Left lung (tissue), 10 donors: ENCODE measurements around the gene C2CD4C. TPM values are rescaled to one million over a fixed set of nuclear protein-coding genes. Genes with fewer than 3 reads are reported as not detected.

Experiments
- ATAC-seq: fragments of 200-7000 bp; cut with Tn5 transposase; one replicate; pipeline ENCODE4 v1.9.1; 2020; ENCODE audit warnings: moderate library complexity
- DNase-seq, 4 donors: peaks; one replicate each; pipeline ENCODE4 v3.0.0-alpha.2; 2013 to 2020
- H3K27ac ChIP-seq, 2 donors: fragments of 200-600 bp; sonication (generic) in 1 of 2; one replicate each; pipeline versions ENCODE4 v1.5.0 to v1.8.0; 2020 to 2021
- H3K27me3 ChIP-seq, 2 donors: fragments of 200-600 bp; sonication (generic) in 1 of 2; one replicate each; pipeline versions ENCODE4 v1.5.0 to v1.8.0; 2020 to 2021
- H3K36me3 ChIP-seq, 2 donors: fragments of 200-600 bp; sonication (generic) in 1 of 2; one replicate each; pipeline versions ENCODE4 v1.5.0 to v1.8.0; 2020 to 2021
- H3K4me1 ChIP-seq, 2 donors: fragments of 200-600 bp; one replicate each; pipeline ENCODE4 v1.8.0; 2021
- H3K4me3 ChIP-seq, 2 donors: fragments of 200-600 bp; sonication (generic) in 1 of 2; one replicate each; pipeline versions ENCODE4 v1.5.0 to v1.8.0; 2020 to 2021; ENCODE audit warnings: mild to moderate bottlenecking in 1 of 2
- H3K9me3 ChIP-seq, 2 donors: fragments of 200-600 bp; sonication (generic) in 1 of 2; one replicate each; pipeline versions ENCODE4 v1.5.0 to v1.8.0; 2020 to 2021
- CTCF ChIP-seq, 2 donors: fragments of 200-600 bp; sonication (generic) in 1 of 2; IDR thresholded peaks; one replicate each; pipeline versions ENCODE4 v1.5.0 to v1.8.0; 2021; ENCODE audit warnings: antibody characterized with exemption in 2 of 2
- intact Hi-C, 2 donors: fragments of 100-400 bp; cut with DNase I; formaldehyde crosslinking; loops; one replicate each; pipeline versions ENCODE4 v1.11.2 to v1.14.2; 2022
- polyA plus RNA-seq, 6 donors: library from polyadenylated mRNA; unstranded; fragments of 120-200 nt; gene quantifications; one replicate each; pipeline ENCODE4 v1.2.1, GENCODE V29; 2013; ENCODE audit not compliant: insufficient read length in 6 of 6
- total RNA-seq, 2 donors: library from RNA; stranded (reverse); fragmentation: NEBNext Ultra II Directional; extraction: Animal tissue kit (Norgen Biotek cat#: 25700); gene quantifications; one replicate each; pipeline ENCODE4 v1.2.1, GENCODE V29; 2021
- donor health status: DM: no; HTN: yes; CAD: no.
- donor health status: DM: no; HTN: no; CAD: no.

Gene C2CD4C
- total and polyA plus RNA-seq, 8 donors: 0.27 to 2.4 (median 0.86) TPM

DNA sequence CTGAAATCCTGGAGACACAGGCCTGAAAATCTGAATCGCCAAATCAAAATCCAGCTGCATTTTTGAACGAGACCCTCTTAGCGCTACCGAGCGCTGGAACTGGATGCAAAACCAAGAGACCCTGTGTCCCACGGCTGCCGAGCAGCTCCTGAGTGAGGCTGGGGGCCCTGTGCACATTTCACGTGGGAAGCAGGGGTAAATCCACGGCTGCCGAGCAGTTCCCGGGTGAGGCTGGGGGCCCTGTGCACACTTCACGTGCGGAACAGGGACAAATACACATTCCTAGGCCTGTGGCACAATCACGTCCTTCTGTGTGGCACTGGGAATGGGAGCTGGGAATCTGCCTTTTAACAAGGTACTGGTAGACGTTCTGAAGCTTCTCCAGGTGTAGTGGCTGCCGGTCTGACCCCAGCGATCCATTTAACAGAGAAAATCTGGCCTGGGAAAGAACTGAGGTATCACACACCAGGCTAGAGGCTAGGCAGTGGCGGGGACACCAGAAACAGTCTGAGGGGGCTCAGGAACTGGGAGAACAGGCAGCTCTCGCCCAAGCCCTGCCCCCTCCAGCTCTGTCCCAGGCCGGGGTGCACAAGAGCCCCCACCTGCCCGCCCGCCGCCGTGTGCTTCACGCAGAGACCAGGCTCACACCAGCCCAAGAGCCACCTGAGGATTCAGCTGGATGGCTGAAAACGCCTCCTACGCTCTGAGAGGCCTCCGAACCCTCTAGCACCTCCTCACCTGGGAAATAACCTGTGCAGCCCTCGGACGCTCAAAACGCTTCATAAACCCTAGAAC, 11.0 kb upstream of the C2CD4C start:
- ATAC-seq (no peak), DNase-seq (peak in 2 of 4 donors; percentile 25 to 41)
- no peaks in the 10 kb centered on the region for H3K27me3 ChIP-seq
- peaks cover 0 to 2% of the 10 kb centered on the region in 2 donors for H3K4me1 ChIP-seq
- no peaks in the 10 kb centered on the region for H3K36me3 ChIP-seq
- H3K9me3 ChIP-seq: no peaks in the 10 kb centered on the region
- no peak overlapping the region for H3K27ac ChIP-seq
- H3K4me3 ChIP-seq: no peak overlapping the region
- intact Hi-C loops: no loop called here
- TF ChIP-seq CTCF (IDR thresholded peaks at IDR 0.05): no peak

- no peak for TF ChIP-seq CTCF (IDR thresholded peaks at IDR 0.05)
- intact Hi-C loops: no loop called here
- H3K27ac ChIP-seq: no peak overlapping the region
- peak in 2 of 4 donors; percentile 22 to 69 for DNase-seq
- H3K27me3 ChIP-seq: no peaks in the 10 kb centered on the region
- H3K4me3 ChIP-seq: no peak overlapping the region
- ATAC-seq: peak; percentile 22
- H3K4me1 ChIP-seq: peaks cover 0 to 2% of the 10 kb centered on the region in 2 donors
- H3K9me3 ChIP-seq: no peaks in the 10 kb centered on the region
- H3K36me3 ChIP-seq: no peaks in the 10 kb centered on the region
These were observed 10.1 kb upstream of the C2CD4C start for GRCh38 chr19:418761-419671.

DNA sequence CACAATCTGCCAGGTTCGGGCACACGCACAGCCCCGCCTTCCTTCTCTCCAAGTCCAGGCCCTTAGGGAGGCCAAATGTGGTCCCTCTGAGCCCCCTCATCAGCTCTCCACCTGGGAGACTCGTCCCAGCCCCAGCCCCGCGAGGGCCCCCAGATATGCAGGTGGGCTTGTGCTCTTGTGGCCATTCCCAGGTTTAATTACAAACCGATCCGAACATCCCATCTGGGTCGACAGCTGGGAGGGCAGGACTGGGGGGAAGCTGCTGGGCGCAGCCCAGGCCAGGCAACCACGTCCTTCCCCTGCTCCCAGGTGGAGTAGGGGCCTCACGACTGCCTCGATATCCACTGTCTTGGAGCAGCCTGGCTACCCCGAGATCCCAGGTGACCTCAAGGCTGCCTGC, 7.5 kb upstream of the C2CD4C start:
- DNase-seq: peak in 1 of 4 donors; percentile 26
- Histone ChIP-seq H3K9me3 (no peaks in the 10 kb centered on the region), H3K4me3 (no peak overlapping the region), H3K27me3 (peaks cover 0 to 20% of the 10 kb centered on the region in 2 donors), H3K36me3 (no peaks in the 10 kb centered on the region), H3K27ac (no peak overlapping the region), H3K4me1 (peaks cover 0 to 2% of the 10 kb centered on the region in 2 donors)
- intact Hi-C loops: no loop called here
- TF ChIP-seq CTCF (IDR thresholded peaks at IDR 0.05): no peak
- ATAC-seq: no peak

- no peak for ATAC-seq
- intact Hi-C loops: no loop called here
- Histone ChIP-seq H3K27me3 (peaks cover 0 to 28% of the 10 kb centered on the region in 2 donors), H3K9me3 (no peaks in the 10 kb centered on the region), H3K36me3 (no peaks in the 10 kb centered on the region), H3K27ac (no peak overlapping the region), H3K4me1 (peaks cover 0 to 1% of the 10 kb centered on the region in 2 donors), H3K4me3 (no peak overlapping the region)
- TF ChIP-seq CTCF (IDR thresholded peaks at IDR 0.05): no peak
- DNase-seq: no peak
These were observed 6.3 kb upstream of the C2CD4C start for GRCh38 chr19:415292-415691.
